ENCODE results near the gene CDKL5.

DNA sequence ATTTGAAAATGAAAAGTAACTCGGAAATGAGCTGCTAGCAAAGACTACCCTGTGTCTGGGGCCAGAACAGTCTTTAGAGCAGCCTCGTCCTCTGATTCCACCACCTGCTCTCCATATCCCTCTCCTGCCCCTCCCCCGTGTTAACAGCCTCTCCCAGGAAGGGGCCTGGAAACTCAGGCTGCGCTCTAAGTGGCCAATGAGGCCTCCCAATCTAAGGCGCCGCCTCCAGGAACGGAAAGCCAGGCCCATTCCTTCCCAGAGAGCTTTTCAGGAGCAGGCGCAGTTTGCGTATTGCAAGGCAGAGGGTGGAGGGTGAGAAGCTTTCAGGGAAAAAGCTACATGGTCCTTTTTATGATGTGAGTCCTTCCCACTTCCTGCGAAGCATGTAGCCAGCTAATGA, 215.3 kb downstream of the CDKL5 start:
- no peak for TF ChIP-seq EZH2 (IDR thresholded peaks at IDR 0.05)
- no peak for TF ChIP-seq POLR2AphosphoS5 (IDR thresholded peaks at IDR 0.05; ENCODE audit: borderline replicate concordance, low read depth, low read length)

All from SK-N-MC (cell line).